Measurements from ENCODE around the gene FBLN7.

DNA sequence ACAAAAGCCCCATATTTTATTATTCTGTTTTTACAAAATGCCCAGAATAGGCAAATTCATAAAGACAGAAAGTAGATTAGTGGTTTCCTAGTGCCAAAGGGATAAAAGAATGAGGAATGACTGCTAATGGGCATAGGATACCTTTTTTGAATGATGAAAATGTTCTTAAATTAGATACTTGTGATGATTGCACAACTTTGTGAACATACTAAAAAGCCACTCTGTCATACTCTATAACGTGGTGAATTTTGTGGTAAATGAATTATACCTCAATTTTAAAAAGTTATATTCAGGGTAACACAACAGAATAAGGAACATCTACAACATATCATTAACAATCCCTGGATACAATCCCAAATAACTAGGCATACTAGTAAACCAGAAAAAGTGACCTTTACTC lies 9.1 kb upstream of the FBLN7 start:
- TF ChIP-seq CTCF (IDR thresholded peaks at IDR 0.05) (no peak), POLR2A (IDR thresholded peaks at IDR 0.05) (no peak), POLR2AphosphoS5 (IDR thresholded peaks at IDR 0.05) (no peak)
